K562 (cell line): ENCODE results near the gene HAT1. TPM values are rescaled to one million over a fixed set of nuclear protein-coding genes. Genes with fewer than 3 reads are reported as not detected.

ENCODE experiments used
- EP400 ChIP-seq: fragments of 450-650 bp; IDR thresholded peaks from 2 replicates; pipeline ENCODE4 v1.6.1; 2017; ENCODE audit warnings: antibody characterized with exemption, mild to moderate bottlenecking, moderate library complexity
- ETS1 ChIP-seq: conservative IDR thresholded peaks from 2 replicates; pipeline ENCODE4 v1.6.1; 2011; ENCODE audit warnings: low read depth, mild to moderate bottlenecking, low read length; ENCODE audit not compliant: control insufficient read depth
- ETV5 ChIP-seq: sonication (generic); formaldehyde crosslinking; IDR thresholded peaks from 2 replicates; pipeline ENCODE4 v1.4.0; 2020; ENCODE audit warnings: low read depth, mild to moderate bottlenecking, missing genetic modification reagents
- FIP1L1 ChIP-seq: fragments of 200-400 bp; formaldehyde crosslinking; IDR thresholded peaks from 2 replicates; pipeline ENCODE4 v1.6.1; 2018; ENCODE audit warnings: mild to moderate bottlenecking, low read depth, low read length; ENCODE audit not compliant: poor library complexity, severe bottlenecking
- GTF2F1 ChIP-seq: IDR thresholded peaks from 2 replicates; pipeline ENCODE4 v1.6.1; 2011; ENCODE audit warnings: low read depth, low read length, improper control_type of control experiment
- HOXB6 ChIP-seq: fragments of 250-450 bp; sonication (Bioruptor Pico); IDR thresholded peaks from 2 replicates; pipeline ENCODE4 v1.5.1; 2022; ENCODE audit warnings: mild to moderate bottlenecking, borderline replicate concordance
- POLR2A ChIP-seq: fragments of 450-650 bp; conservative IDR thresholded peaks from 2 replicates; pipeline ENCODE4 v1.6.1; 2016
- RBBP5 ChIP-seq: fragments of 200-600 bp; sonication (generic); IDR thresholded peaks from 2 replicates; pipeline ENCODE4 v1.6.1; 2012; ENCODE audit warnings: borderline replicate concordance, mild to moderate bottlenecking, low read length, control low read depth, inconsistent platforms; ENCODE audit not compliant: insufficient read depth, poor library complexity, severe bottlenecking
- RBM15 ChIP-seq: fragments of 200-400 bp; formaldehyde crosslinking; IDR thresholded peaks from 2 replicates; pipeline ENCODE4 v1.6.1; 2018; ENCODE audit warnings: mild to moderate bottlenecking, low read length, moderate library complexity; ENCODE audit not compliant: insufficient read depth
- RBM17 ChIP-seq: fragments of 200-400 bp; formaldehyde crosslinking; IDR thresholded peaks from 2 replicates; pipeline ENCODE4 v1.6.1; 2017; ENCODE audit warnings: low read depth, mild to moderate bottlenecking, low read length, borderline replicate concordance
- SMAD4 ChIP-seq: fragments of 250-450 bp; sonication (Bioruptor Pico); conservative IDR thresholded peaks from 2 replicates; pipeline ENCODE4 v1.8.0; 2021; ENCODE audit warnings: inconsistent platforms, mild to moderate bottlenecking, moderate library complexity
- SMARCE1 ChIP-seq: fragments of 450-650 bp; IDR thresholded peaks from 2 replicates; pipeline ENCODE4 v1.7.1; 2016; ENCODE audit warnings: mild to moderate bottlenecking
- SMC3 ChIP-seq: conservative IDR thresholded peaks from 2 replicates; pipeline ENCODE4 v1.6.1; 2011; ENCODE audit warnings: low read depth, low read length, improper control_type of control experiment; ENCODE audit not compliant: insufficient read depth
- SRF ChIP-seq, 2 experiments: fragments of 250-450, 450-650 bp in 1 of 2; sonication (Bioruptor Pico) in 1 of 2; sonication (generic) in 1 of 2; formaldehyde crosslinking; IDR thresholded peaks; 2 replicates each; pipeline versions ENCODE4 v1.5.0 to v1.5.1; 2020 to 2022; ENCODE audit warnings: mild to moderate bottlenecking in 1 of 2, missing genetic modification reagents in 1 of 2
- THAP12 ChIP-seq: fragments of 250-450 bp; sonication (Bioruptor Pico); IDR thresholded peaks from 2 replicates; pipeline ENCODE4 v1.9.0; 2021; ENCODE audit warnings: mild to moderate bottlenecking, inconsistent platforms
- XRCC5 ChIP-seq: fragments of 200-400 bp; formaldehyde crosslinking; IDR thresholded peaks from 2 replicates; pipeline ENCODE4 v1.6.1; 2017; ENCODE audit warnings: low read depth, mild to moderate bottlenecking, low read length
- ZFX ChIP-seq: sonication (generic); formaldehyde crosslinking; IDR thresholded peaks from 2 replicates; pipeline ENCODE4 v1.8.0; 2022; ENCODE audit warnings: mild to moderate bottlenecking, missing genetic modification reagents, moderate library complexity
- ZNF12 ChIP-seq: sonication (generic); formaldehyde crosslinking; IDR thresholded peaks from 2 replicates; pipeline ENCODE4 v1.4.0; 2020; ENCODE audit warnings: mild to moderate bottlenecking, missing genetic modification reagents
- ZNF121 ChIP-seq: sonication (generic); formaldehyde crosslinking; conservative IDR thresholded peaks from 2 replicates; pipeline ENCODE4 v1.8.0; 2022; ENCODE audit warnings: missing genetic modification reagents
- ZNF239 ChIP-seq: fragments of 250-450 bp; sonication (Bioruptor Pico); IDR thresholded peaks from 2 replicates; pipeline ENCODE4 v1.4.0; 2020; ENCODE audit warnings: mild to moderate bottlenecking
- ZNF316 ChIP-seq: fragments of 450-650 bp; IDR thresholded peaks from 2 replicates; pipeline ENCODE4 v1.6.1; 2016
- ZNF324 ChIP-seq: fragments of 250-450 bp; sonication (Bioruptor Pico); IDR thresholded peaks from 2 replicates; pipeline ENCODE4 v1.4.0; 2020; ENCODE audit warnings: mild to moderate bottlenecking
- polyA plus RNA-seq, 8 experiments: library from polyadenylated mRNA; depleted of rRNA in 4 of 8; stranded (reverse) in 5 of 8; unstranded in 3 of 8; fragments of >200 nt; fragmentation: Nextera tagmentation in 2 of 8; fragmentation: Illumina TruSeq in 1 of 8; extraction: Ambion mirVana in 2 of 8; extraction: Trizol in 1 of 8; gene quantifications; 2 replicates each; pipeline versions ENCODE4 v1.2.1 to v1.2.3, GENCODE V29; 2011 to 2014; ENCODE audit warnings: inconsistent platforms in 1 of 8, missing spikeins in 1 of 8
- total RNA-seq, 7 experiments: library from RNA; depleted of rRNA in 6 of 7; stranded (reverse); fragments of >200 nt in 6 of 7; fragmentation: Illumina TruSeq in 2 of 7; extraction: Trizol in 2 of 7; gene quantifications; 2 replicates each; pipeline versions ENCODE4 v1.2.1 to v1.2.3, GENCODE V29; 2011 to 2021; ENCODE audit warnings: low replicate concordance in 1 of 7
- TF ChIP-seq, protein P1 (sequence below): fragments of 450-650 bp; IDR thresholded peaks from 2 replicates; pipeline ENCODE4 v1.6.1; 2018; ENCODE audit not compliant: partially characterized antibody

Gene HAT1
- total and polyA plus RNA-seq, 9 of the 15 experiments (the other 6 are each of a cell fraction or from before 2014, with no cell fraction given): 125 to 384 (median 244) TPM

- TF ChIP-seq, protein P1, sequence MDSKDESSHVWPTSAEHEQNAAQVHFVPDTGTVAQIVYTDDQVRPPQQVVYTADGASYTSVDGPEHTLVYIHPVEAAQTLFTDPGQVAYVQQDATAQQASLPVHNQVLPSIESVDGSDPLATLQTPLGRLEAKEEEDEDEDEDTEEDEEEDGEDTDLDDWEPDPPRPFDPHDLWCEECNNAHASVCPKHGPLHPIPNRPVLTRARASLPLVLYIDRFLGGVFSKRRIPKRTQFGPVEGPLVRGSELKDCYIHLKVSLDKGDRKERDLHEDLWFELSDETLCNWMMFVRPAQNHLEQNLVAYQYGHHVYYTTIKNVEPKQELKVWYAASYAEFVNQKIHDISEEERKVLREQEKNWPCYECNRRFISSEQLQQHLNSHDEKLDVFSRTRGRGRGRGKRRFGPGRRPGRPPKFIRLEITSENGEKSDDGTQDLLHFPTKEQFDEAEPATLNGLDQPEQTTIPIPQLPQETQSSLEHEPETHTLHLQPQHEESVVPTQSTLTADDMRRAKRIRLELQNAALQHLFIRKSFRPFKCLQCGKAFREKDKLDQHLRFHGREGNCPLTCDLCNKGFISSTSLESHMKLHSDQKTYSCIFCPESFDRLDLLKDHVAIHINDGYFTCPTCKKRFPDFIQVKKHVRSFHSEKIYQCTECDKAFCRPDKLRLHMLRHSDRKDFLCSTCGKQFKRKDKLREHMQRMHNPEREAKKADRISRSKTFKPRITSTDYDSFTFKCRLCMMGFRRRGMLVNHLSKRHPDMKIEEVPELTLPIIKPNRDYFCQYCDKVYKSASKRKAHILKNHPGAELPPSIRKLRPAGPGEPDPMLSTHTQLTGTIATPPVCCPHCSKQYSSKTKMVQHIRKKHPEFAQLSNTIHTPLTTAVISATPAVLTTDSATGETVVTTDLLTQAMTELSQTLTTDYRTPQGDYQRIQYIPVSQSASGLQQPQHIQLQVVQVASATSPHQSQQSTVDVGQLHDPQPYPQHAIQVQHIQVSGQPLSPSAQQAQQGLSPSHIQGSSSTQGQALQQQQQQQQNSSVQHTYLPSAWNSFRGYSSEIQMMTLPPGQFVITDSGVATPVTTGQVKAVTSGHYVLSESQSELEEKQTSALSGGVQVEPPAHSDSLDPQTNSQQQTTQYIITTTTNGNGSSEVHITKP: no peak
- TF ChIP-seq SMAD4 (CRISPR knock-in tag) (0 out of 2 replicates have a peak, but pooled peaks have one; percentile 20), HOXB6 (no peak), ZNF324 (CRISPR knock-in tag) (no peak), SMARCE1 (0 out of 2 replicates have a peak, but pooled peaks have one; percentile 7), ZNF316 (no peak), SRF (CRISPR knock-in tag; IDR thresholded peaks at IDR 0.05) (no peak), EP400 (0 out of 2 replicates have a peak, but pooled peaks have one; percentile 21), ZNF239 (CRISPR knock-in tag) (no peak), RBM15 (no peak), THAP12 (no peak), RBM17 (no peak), ETV5 (CRISPR knock-in tag) (no peak), ZNF121 (CRISPR knock-in tag) (no peak), XRCC5 (no peak), SMC3 (no peak), RBBP5 (no peak), ZFX (CRISPR knock-in tag) (peak; percentile 11), FIP1L1 (no peak), GTF2F1 (no peak), POLR2A (no peak), ZNF12 (CRISPR knock-in tag) (no peak), ETS1 (no peak)
These were observed 99.7 kb downstream of the HAT1 start (continued) for GRCh38 chr2:172021955-172022354.
